Measurements from ENCODE around the gene TNS1.
A peak's percentile ranks its signal among the peaks of the same experiment; 100 is the strongest.
"Not testable (repeated sequence)": the region's sequence is repeated elsewhere in the genome, so short reads cannot be mapped to it uniquely, and the experiment has no call there.

TNS1 gene

DNA sequence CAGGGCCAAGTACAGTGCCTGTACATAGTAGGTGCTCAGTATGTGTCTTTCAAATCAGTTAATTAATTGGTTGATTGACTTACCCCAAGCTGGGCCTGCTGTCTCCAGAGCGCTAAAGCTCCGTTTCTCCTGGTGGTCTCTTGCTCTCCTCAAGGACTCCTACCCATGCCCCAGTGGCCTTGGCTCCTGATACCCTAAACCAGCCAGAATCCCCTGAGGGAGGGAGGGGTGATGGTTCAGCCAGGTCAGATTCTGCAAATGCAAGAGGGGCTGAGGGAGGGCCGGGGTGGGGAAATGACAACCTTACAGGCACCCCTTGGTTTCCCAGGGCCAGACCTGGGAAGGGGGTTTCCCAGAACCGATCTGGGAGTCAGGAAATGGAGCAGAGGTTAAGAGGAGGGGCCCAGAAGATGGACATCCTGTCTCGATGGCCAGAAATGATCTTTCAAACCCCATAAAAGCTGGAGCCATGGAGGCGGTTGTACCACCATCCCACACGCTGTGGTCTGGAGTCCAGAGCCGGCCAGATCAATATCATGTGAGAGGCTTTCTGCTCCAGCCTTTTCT lies 209.1 kb downstream of the TNS1 start:
- ATAC-seq (replicated peaks): no peak
- no peak for DNase-seq
- Mint-ChIP-seq H3K4me3 (no peak overlapping the region), H3K36me3 (ENCODE audit: insufficient read depth) (peaks cover 11% of the 10 kb centered on the region), H3K27me3 (peaks cover 0 to 9% of the 10 kb centered on the region in 2 donors), H3K4me1 (ENCODE audit: low read depth in 2 of 2) (peaks cover 0 to 7% of the 10 kb centered on the region in 2 donors), H3K9me3 (no peaks in the 10 kb centered on the region), H3K27ac (no peak overlapping the region)

DNA sequence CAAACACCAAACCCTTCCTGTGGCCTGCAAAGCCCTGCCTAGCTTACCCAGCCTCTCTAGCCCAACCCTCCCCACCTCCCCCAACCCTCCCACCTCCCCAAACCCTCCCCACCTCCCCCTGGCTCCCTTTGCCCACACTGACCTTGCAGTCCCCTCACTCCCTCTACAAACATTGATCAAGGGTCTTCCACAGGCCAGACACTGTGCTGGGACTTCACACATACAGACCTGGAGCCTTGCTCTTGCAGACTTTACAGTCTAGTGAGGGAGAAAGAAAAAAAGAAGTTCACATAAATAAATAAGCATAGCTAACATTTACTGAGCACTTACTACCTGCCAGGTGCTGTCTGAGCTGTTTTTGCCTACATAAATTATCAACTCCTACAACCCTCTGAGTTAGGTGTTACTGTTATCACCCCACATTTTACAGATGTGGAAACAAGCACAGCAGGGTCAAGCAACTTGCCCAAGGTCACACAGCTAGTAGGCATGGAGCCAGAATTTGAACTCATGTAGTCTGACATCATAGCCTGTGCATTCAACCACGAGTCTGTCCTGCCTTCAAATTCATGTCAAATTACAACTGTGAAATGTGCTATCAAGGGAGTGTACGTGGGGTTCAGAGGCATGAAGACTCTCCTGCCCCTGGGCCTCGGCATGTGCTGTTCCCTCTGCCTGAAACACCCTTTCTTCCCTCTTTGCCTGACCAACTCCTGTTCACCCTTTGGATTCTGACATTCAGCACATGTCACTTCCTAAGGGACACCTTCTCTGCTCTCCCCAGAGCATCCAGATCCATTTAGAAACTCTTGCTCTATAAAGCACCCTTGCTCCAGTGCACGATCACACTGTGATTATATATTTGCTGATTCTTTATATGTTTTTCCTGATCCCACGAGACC lies 209.9 kb downstream of the TNS1 start:
- Mint-ChIP-seq H3K27me3 (peaks cover 0 to 15% of the 10 kb centered on the region in 2 donors), H3K27ac (no peak overlapping the region), H3K36me3 (ENCODE audit: insufficient read depth) (peaks cover 11% of the 10 kb centered on the region), H3K4me3 (no peak overlapping the region), H3K4me1 (ENCODE audit: low read depth in 2 of 2) (peaks cover 0 to 8% of the 10 kb centered on the region in 2 donors), H3K9me3 (no peaks in the 10 kb centered on the region)
- DNase-seq (no peak), ATAC-seq (replicated peaks) (no peak)

GRCh38 chr2:217791551-217791950 lies 211.2 kb downstream of the TNS1 start:
- DNase-seq (no peak), ATAC-seq (replicated peaks) (no peak)
- Mint-ChIP-seq H3K27ac (peak overlapping the region in 1 of 2 donors; percentile 2), H3K27me3 (peaks cover 0 to 7% of the 10 kb centered on the region in 2 donors), H3K4me1 (ENCODE audit: low read depth in 2 of 2) (peaks cover 0 to 8% of the 10 kb centered on the region in 2 donors), H3K9me3 (no peaks in the 10 kb centered on the region), H3K36me3 (ENCODE audit: insufficient read depth) (peaks cover 5% of the 10 kb centered on the region), H3K4me3 (peak overlapping the region in 1 of 2 donors; percentile 7)

GRCh38 chr2:217790681-217791392 lies 212.0 kb downstream of the TNS1 start:
- DNase-seq (no peak), ATAC-seq (replicated peaks) (no peak)
- peak overlapping the region; percentile 71 to 79 for H3K4me3 Mint-ChIP-seq
- no peaks in the 10 kb centered on the region for H3K9me3 Mint-ChIP-seq
- H3K4me1 Mint-ChIP-seq (ENCODE audit: low read depth in 2 of 2): peaks cover 0 to 11% of the 10 kb centered on the region in 2 donors
- peaks cover 0 to 7% of the 10 kb centered on the region in 2 donors for H3K27me3 Mint-ChIP-seq
- H3K27ac Mint-ChIP-seq: peak overlapping the region; percentile 0 to 79
- H3K36me3 Mint-ChIP-seq (ENCODE audit: insufficient read depth): peaks cover 5% of the 10 kb centered on the region

DNA sequence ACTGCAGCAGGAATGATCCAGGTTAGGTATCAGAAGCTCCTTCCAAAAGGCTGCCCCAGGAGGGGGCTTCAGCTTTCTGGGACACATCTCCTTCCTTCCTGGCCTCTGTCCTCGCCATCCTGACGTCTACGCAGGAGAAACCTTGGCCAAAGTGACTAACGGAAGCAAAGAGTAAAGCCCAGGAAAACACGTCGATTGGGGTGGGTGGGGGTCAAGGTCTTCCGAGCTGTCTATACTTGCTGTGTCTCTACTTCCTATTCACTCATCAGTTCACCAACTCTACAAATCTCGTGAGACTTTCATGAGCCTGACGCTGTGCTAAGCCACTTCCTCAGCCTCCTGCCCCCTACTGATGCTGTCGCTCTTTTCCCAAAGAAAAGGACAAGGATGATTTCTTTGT lies 212.6 kb downstream of the TNS1 start:
- H3K4me3 Mint-ChIP-seq: peak overlapping the region; percentile 71 to 79
- peaks cover 5% of the 10 kb centered on the region for H3K36me3 Mint-ChIP-seq (ENCODE audit: insufficient read depth)
- peak overlapping the region; percentile 0 to 79 for H3K27ac Mint-ChIP-seq
- peaks cover 0 to 7% of the 10 kb centered on the region in 2 donors for H3K27me3 Mint-ChIP-seq
- peaks cover 0 to 15% of the 10 kb centered on the region in 2 donors for H3K4me1 Mint-ChIP-seq (ENCODE audit: low read depth in 2 of 2)
- no peaks in the 10 kb centered on the region for H3K9me3 Mint-ChIP-seq
- DNase-seq (no peak), ATAC-seq (replicated peaks) (peak; percentile 62)

GRCh38 chr2:217789736-217790181 lies 213.0 kb downstream of the TNS1 start:
- peaks cover 5% of the 10 kb centered on the region for H3K36me3 Mint-ChIP-seq (ENCODE audit: insufficient read depth)
- peak overlapping the region; percentile 0 to 79 for H3K27ac Mint-ChIP-seq
- H3K4me1 Mint-ChIP-seq (ENCODE audit: low read depth in 2 of 2): peaks cover 0 to 16% of the 10 kb centered on the region in 2 donors
- peaks cover 0 to 7% of the 10 kb centered on the region in 2 donors for H3K27me3 Mint-ChIP-seq
- H3K4me3 Mint-ChIP-seq: peak overlapping the region; percentile 71 to 79
- no peaks in the 10 kb centered on the region for H3K9me3 Mint-ChIP-seq
- peak; percentile 21 for ATAC-seq (replicated peaks)
- no peak for DNase-seq

GRCh38 chr2:217789003-217789735 lies 213.6 kb downstream of the TNS1 start:
- ATAC-seq (replicated peaks) (peak; percentile 60), DNase-seq (peak; percentile 60 to 73 (median 64))
- H3K4me1 Mint-ChIP-seq (ENCODE audit: low read depth in 2 of 2): peaks cover 0 to 16% of the 10 kb centered on the region in 2 donors
- no peaks in the 10 kb centered on the region for H3K9me3 Mint-ChIP-seq
- peaks cover 5% of the 10 kb centered on the region for H3K36me3 Mint-ChIP-seq (ENCODE audit: insufficient read depth)
- peak overlapping the region; percentile 71 to 79 for H3K4me3 Mint-ChIP-seq
- peaks cover 0 to 7% of the 10 kb centered on the region in 2 donors for H3K27me3 Mint-ChIP-seq
- H3K27ac Mint-ChIP-seq: peak overlapping the region in 1 of 2 donors; percentile 0

- Mint-ChIP-seq H3K4me3 (peak overlapping the region; percentile 71 to 79), H3K36me3 (ENCODE audit: insufficient read depth) (peaks cover 5% of the 10 kb centered on the region), H3K27ac (no peak overlapping the region), H3K9me3 (no peaks in the 10 kb centered on the region), H3K4me1 (ENCODE audit: low read depth in 2 of 2) (peaks cover 0 to 16% of the 10 kb centered on the region in 2 donors), H3K27me3 (peaks cover 0 to 7% of the 10 kb centered on the region in 2 donors)
- no peak for DNase-seq
- ATAC-seq (replicated peaks): no peak
Measured at GRCh38 chr2:217788669-217789002, 214.2 kb downstream of the TNS1 start.

GRCh38 chr2:217787160-217787877 lies 215.5 kb downstream of the TNS1 start:
- H3K9me3 Mint-ChIP-seq: no peaks in the 10 kb centered on the region
- H3K4me3 Mint-ChIP-seq: no peak overlapping the region
- no peak for ATAC-seq (replicated peaks)
- peaks cover 0 to 16% of the 10 kb centered on the region in 2 donors for H3K4me1 Mint-ChIP-seq (ENCODE audit: low read depth in 2 of 2)
- DNase-seq: no peak
- peaks cover 0 to 7% of the 10 kb centered on the region in 2 donors for H3K27me3 Mint-ChIP-seq
- H3K36me3 Mint-ChIP-seq (ENCODE audit: insufficient read depth): peaks cover 5% of the 10 kb centered on the region
- H3K27ac Mint-ChIP-seq: no peak overlapping the region

DNA sequence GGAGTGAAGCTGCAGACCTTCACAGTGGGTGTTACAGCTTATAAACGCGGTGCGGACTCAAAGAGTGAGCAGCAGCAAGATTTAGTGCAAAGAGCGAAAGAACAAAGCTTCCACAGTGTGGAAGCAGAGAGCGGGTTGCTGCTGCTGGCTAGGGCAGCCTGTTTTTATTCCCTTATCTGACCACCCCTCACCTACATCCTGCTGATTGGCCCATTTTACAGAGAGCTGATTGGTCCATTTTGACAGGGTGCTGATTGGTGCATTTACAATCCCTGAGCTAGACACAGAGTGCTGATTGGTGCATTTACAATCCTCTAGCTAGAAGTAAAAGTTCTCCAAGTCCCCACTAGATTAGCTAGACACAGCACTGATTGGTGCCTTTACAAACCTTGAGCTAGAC lies 216.2 kb downstream of the TNS1 start:
- not testable (repeated sequence) for H3K27me3 Mint-ChIP-seq; DNase-seq; H3K4me3 Mint-ChIP-seq; H3K9me3 Mint-ChIP-seq; H3K27ac Mint-ChIP-seq; H3K36me3 Mint-ChIP-seq (ENCODE audit: insufficient read depth); ATAC-seq (replicated peaks)
- H3K4me1 Mint-ChIP-seq (ENCODE audit: low read depth in 2 of 2): peaks cover 0 to 16% of the 10 kb centered on the region in 2 donors

DNA sequence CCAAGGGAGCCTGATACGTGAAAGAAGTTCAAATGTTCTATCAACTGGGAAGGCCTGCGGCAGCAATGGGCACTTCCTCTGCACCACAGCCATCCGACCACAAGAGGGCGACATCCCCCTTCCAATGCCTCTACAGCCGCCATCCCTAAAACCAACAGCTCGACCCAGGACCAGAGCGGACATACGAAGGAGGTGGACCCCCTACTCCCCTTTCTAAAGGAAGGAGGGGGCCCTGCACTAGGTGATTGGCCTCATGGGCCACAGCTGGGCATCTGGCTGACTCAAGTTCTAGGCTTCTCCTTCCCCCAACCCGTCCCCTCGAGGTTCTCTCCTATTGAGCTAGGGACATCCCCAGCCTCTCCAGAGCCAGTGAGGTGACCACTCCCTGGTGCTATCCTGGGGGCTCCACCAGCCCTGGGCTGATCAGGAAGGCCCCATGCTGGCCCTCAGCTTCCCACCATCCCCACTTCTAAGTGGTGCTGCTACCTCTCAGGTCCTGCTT lies 217.2 kb downstream of the TNS1 start:
- peaks cover 0 to 7% of the 10 kb centered on the region in 2 donors for H3K27me3 Mint-ChIP-seq
- H3K9me3 Mint-ChIP-seq: no peaks in the 10 kb centered on the region
- H3K36me3 Mint-ChIP-seq (ENCODE audit: insufficient read depth): peaks cover 4% of the 10 kb centered on the region
- no peak overlapping the region for H3K27ac Mint-ChIP-seq
- DNase-seq (peak; percentile 53 to 69 (median 60)), ATAC-seq (replicated peaks) (peak; percentile 62)
- H3K4me1 Mint-ChIP-seq (ENCODE audit: low read depth in 2 of 2): peaks cover 3 to 15% of the 10 kb centered on the region in 2 donors
- H3K4me3 Mint-ChIP-seq: no peak overlapping the region

DNA sequence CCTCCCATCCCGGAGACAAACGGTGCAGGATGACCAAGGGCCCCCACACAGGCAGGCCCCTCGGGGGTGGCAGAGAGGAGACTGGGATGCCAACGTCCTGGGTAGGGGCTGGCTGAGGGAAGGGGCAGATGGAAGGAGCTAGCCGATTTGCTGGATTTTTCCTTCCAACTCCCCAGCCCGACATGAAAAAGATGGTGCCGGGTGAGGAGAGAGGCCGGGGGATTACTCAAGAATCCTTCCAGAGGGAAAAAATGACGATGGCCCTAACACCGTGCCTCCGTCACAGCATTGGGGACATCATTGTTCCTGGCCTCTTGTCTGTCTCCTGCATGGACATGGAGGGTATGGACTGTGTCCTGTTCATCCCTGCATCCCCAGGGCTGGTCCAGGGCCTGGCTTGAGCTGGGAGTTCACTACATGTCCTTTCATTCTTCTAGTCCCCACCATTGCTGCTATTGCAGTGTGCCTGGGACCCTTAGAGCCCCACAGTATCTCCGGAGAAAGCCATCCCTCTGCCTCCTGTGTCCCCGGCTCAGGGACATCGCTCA lies 217.7 kb downstream of the TNS1 start:
- H3K36me3 Mint-ChIP-seq (ENCODE audit: insufficient read depth): peaks cover 2% of the 10 kb centered on the region
- H3K4me1 Mint-ChIP-seq (ENCODE audit: low read depth in 2 of 2): peaks cover 4 to 14% of the 10 kb centered on the region in 2 donors
- no peaks in the 10 kb centered on the region for H3K9me3 Mint-ChIP-seq
- H3K4me3 Mint-ChIP-seq: no peak overlapping the region
- H3K27ac Mint-ChIP-seq: no peak overlapping the region
- ATAC-seq (replicated peaks): peak; percentile 14
- DNase-seq: no peak
- peaks cover 0 to 7% of the 10 kb centered on the region in 2 donors for H3K27me3 Mint-ChIP-seq
